Fibroblast of the aortic adventitia (primary cell): ENCODE measurements around the gene CTSH. TPM values are rescaled to one million over a fixed set of nuclear protein-coding genes. Genes with fewer than 3 reads are reported as not detected.

Experiments
- DNase-seq: peaks from one replicate; pipeline ENCODE4 v3.0.0-alpha.2; 2010; ENCODE audit warnings: low read depth
- H3K4me3 ChIP-seq: 2 replicates; pipeline ENCODE4 v1.5.1; 2011; ENCODE audit warnings: low read depth, mild to moderate bottlenecking, control low read depth, low read length, moderate library complexity
- CTCF ChIP-seq: IDR thresholded peaks from 2 replicates; pipeline ENCODE4 v1.5.1; 2011; ENCODE audit warnings: mild to moderate bottlenecking, low read length, control low read depth, inconsistent platforms; ENCODE audit not compliant: insufficient read depth
- total RNA-seq: library from RNA; depleted of rRNA; stranded (reverse); fragments of >200 nt; gene quantifications from 2 replicates; pipeline ENCODE4 v1.2.3, GENCODE V29; 2012; ENCODE audit warnings: low replicate concordance

Gene CTSH
- total RNA-seq, 1 donor, result 8.5 TPM

GRCh38 chr15:78983146-78983918, 38.5 kb upstream of the CTSH start:
- no peak for DNase-seq
- no peak overlapping the region for H3K4me3 ChIP-seq
- no peak for TF ChIP-seq CTCF

- no peak overlapping the region for H3K4me3 ChIP-seq
- DNase-seq, result no peak
Measured at GRCh38 chr15:78982736-78983135, 37.9 kb upstream of the CTSH start.

GRCh38 chr15:78981532-78982313, 36.9 kb upstream of the CTSH start:
- no peak for DNase-seq
- no peak for TF ChIP-seq CTCF

More at GRCh38 chr15:78982736-78983135, 37.9 kb upstream of the CTSH start:
- no peak for TF ChIP-seq CTCF

GRCh38 chr15:78979456-78980320, 34.8 kb upstream of the CTSH start:
- no peak overlapping the region for H3K4me3 ChIP-seq
- peak; percentile 84 for DNase-seq
- peak; percentile 73 for TF ChIP-seq CTCF

More at GRCh38 chr15:78981532-78982313, 36.9 kb upstream of the CTSH start:
- H3K4me3 ChIP-seq, result no peak overlapping the region

- H3K4me3 ChIP-seq, result no peak overlapping the region
- TF ChIP-seq CTCF, result no peak
- no peak for DNase-seq
Measured at GRCh38 chr15:78978601-78979179, 33.8 kb upstream of the CTSH start.

GRCh38 chr15:78977591-78978347, 32.9 kb upstream of the CTSH start:
- no peak for DNase-seq
- no peak for TF ChIP-seq CTCF

More at GRCh38 chr15:78977591-78978347, 32.9 kb upstream of the CTSH start:
- no peak overlapping the region for H3K4me3 ChIP-seq
